GM18861 (cell line): ENCODE data around the gene BMX.

ENCODE experiments used
- ATAC-seq: cut with Tn5 transposase; IDR thresholded peaks from one replicate; pipeline ENCODE4 v1.9.1; 2021; ENCODE audit not compliant: unreplicated experiment

The BMX gene

DNA sequence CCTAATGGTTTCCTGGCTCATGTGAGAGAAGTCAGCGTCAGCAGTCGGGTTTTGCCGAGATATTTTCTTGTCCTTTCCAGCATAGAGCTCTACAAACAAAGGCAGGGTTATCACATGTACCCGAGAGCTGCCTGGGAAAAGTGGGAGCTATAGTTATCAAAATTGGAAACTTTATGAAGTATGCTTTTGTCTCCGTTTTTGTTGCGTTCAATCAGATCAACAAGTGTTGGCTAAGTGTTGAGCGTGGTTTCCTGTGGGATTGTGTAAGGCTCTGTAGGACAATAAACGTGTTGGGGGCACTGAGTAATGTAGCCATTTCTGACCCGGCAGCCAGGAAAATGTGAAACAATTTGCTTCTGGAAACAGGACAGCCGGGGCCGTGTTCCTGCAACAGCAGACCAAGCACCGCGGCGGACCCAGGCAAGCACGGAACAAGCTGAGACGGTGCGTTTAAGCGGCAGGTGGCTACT is at the start of gene BMX:
Gene BMX, plus strand, starts transcription at position 311 of the 470 bp plus-strand sequence. CDS start 7,547 bp downstream, outside the sequence.
- no peak for ATAC-seq

DNA sequence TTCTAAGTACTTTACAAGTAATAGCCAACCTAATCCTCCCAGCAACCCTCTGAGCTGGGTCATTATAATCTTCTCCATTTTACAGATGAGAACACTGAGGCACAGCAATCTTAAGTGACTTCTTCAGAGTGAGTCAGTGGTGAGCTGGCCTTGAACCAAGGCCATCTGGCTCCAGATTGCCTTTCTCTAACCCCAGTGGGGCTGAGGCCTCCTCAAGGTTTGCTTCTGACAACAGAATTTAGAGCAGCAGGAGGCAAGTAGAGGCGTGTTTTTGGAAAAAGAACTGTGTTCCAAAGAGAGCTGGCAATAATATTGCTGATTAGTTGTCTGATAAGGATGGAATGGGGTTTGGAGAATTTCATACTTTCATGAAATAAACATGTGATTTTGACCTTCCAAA is 48.7 kb upstream of the BMX start:
- ATAC-seq: no peak

DNA sequence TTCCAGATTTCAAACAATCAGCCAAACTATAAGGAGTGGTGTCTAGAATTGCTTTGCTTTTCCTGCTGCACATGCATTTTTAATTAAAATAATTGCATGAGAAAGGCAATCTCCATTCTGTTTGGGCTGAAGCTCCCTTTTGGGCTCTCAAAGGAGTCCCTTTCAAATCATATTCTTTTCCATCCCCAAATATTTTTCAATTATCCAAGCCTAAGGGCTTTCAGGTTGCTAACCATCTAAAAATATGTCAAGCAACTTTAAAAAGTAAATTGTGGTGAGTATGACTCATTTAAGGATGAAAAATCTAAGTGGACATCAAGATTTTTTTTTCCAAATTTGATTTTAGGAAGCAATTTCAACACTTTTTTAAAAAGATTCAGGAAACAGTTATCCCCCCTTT is 35.9 kb upstream of the BMX start:
- ATAC-seq: no peak

DNA sequence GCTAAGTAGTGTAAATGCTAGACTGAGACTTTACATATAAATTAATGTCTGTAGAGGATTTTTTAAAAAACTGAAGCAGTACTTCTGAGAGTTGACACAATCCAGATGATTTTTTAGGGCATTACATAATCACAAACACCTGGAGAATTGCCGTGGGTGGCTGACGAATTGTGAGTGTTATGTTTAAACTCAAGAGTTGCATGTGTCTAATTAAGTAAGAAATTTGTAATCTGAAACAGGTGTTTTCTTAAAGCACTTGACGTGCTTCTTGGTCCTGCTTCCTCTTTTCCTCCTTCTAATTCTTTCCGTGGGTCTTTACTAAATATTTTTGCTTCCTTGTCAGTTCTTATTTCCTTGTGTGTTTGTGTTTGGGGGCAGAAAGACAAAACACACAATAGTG is 35.3 kb upstream of the BMX start:
- ATAC-seq: peak; percentile 58

DNA sequence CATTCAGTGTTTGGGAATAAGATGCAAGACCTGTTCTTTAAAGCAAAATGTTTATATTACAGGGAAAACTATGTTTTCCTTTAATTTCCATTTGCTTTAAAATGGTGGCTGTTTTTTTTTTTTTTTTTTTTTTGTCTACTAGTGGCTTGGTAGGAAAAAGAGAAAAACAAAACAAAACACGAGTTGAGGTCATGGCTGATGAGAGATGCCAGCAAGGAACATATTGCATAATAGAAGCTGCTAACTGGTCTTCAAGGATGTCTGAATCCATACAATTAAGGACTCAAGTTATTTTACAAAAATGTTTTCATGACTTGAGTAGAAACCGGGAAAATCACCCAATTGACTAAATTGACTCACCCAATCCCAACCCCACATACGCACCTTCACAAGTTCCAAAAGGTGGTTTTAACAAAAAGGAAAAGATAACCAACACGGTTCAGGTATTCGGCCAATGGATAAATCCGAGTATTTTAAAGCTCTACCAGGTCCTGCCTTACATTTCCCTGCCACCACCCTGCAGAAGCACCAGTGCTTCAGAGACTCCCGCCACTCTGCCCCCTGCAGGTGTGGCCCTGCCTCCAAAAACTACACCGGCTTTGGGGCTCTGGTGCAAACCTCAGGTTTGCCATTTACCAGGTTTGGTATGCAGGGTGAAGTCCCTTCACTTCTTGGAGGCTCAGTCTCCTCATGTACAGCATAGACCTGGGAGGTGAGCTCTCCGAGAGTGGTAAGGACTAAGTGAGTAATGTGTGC is 34.5 kb upstream of the BMX start:
- no peak for ATAC-seq

DNA sequence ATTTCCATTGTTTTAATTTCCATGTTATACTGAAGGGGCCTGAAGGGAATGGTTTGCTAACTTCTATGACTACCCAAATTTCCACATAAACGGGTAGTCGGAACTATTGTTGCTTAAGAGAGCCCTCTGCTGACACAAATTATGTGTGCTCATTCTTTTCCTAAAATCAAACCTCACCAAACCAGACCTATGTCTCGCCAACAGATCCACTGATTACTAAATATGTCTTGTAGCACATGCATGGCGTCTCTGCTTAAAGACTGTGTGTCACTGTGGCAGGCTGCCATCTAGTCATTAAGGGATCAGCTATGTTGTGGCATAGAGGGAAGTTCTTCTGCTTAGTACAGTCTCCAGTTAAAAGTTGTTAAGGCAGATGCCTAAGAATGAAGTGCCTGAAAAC is 32.6 kb upstream of the BMX start:
- ATAC-seq: no peak

DNA sequence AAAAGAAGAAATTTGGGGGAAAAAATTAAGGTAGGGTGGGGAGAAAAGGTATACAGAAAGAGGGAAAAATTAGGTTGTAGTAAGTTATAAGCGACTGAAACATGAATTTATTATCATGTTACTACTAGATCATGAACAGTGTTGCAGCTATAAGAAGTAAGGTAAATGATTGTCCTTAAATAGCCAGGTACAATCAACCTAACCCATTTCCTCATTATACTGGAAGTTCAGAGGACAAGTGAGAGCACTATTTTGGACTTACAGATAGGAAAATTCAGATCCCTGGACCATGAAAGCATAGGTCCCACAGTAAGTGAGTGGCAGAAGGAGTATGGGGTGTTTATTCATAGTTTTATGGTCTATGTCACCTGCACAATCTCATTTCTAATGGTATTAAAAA is 31.0 kb upstream of the BMX start:
- no peak for ATAC-seq

DNA sequence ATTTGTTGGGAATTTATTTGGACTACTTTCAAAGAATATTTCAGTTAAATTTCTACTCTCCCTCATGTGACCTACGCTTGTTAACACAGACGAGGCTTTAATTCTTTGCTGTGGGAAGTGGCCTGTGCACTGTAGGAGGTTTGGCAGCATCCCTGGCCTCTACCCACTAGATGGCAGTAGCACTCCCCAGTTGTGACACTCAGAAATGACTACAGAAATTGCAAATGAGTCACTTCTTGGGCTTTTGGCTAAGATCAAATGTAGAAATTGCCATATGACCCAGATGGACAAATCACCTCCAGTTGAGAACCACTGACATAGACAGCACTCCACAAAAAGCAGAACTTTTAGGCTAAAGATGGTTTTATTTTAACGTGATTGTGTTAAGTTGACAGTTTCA is 29.6 kb upstream of the BMX start:
- peak; percentile 65 for ATAC-seq

DNA sequence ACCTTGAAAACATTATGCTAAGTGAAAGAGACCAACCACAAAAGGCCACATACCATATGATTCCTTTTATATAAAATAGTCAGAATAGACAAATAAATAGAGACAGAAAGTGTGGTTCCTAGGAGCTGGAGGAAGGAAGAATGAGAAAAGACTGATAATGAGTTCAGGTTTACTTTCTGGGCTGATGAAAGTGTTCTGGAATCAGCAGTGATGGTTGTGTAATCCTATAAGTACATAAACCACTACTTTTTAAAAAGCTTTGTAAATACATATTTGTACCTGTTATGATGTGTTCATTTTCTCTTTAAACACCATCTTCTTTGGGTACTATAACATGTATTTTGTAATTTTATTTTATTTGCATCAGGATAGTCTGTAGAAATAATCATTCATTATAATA is 28.1 kb upstream of the BMX start:
- no peak for ATAC-seq

DNA sequence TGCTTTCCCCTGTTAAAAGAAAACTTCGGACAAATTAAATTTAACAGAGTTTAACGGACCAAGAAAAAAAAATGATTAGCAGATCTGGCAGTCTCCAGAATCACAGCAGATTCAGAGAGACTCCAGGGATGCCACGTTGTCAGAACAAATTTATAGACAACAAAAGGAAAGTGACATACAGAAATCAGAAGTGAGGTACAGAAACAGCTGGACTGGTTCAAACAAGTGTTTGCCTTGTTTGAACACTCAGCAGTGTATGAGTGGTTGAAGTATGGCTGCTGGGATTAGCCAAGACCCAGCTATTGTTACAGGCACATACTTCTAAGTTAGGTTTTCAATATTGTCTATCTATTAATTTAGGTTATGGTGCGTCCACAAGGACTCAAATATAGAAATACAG is 26.6 kb upstream of the BMX start:
- no peak for ATAC-seq

DNA sequence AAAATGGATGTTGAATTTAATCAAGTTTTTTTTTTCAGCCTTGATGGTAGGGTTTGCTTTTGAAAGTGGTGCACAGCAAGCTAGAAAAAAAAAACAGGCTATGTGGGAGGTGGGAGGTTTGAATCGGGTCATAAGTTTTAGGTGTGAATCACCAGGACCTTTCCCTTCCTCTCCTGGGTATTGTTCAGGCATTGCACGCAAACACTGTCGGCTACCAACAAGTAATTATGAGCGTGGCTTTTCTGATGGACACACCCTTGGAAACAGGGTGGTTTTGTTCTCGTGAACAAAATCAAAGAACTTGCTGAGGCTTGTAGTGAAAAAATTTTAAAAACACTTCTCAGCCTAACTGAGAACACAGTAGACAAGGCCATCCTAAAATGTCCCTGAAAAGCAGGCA is 25.6 kb upstream of the BMX start:
- no peak for ATAC-seq

DNA sequence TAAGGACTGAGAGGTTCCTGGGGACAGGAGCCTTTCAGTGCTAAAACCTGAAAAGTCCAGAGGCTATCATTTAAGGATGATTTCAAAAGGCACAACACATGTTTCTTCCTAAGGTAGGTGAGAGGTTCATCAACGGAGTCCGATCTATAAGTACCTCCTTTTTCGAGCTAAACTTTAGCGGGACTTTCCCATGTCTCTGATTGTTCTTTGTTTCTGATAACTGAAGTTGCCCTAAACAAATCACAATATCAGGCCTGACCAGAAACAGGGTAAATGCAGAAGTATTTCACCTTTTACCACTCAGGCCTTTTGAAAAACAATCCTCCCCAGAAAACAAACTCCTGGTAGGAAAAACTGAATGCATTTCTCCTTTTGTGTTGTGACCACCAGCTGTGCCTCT is 25.1 kb upstream of the BMX start:
- ATAC-seq: no peak

DNA sequence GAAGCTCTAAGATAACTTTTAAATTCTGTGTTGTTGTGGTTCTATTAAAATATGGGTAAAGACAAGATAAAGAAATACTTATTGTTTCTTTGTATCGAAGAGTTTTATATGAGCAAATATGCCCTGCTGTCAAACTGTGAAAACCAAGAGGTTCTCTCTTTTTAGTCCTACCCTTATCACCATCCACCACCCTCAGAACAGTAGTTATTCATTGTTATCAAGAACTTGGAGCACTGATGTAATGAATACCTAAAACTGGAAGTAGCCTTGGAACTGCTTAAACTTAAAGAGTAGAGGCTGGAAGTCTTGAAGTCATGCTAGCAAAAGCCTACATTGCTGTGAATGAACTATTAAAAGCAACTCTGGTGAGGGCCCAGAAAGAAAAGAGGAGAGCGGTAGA is 16.7 kb upstream of the BMX start:
- ATAC-seq: no peak

DNA sequence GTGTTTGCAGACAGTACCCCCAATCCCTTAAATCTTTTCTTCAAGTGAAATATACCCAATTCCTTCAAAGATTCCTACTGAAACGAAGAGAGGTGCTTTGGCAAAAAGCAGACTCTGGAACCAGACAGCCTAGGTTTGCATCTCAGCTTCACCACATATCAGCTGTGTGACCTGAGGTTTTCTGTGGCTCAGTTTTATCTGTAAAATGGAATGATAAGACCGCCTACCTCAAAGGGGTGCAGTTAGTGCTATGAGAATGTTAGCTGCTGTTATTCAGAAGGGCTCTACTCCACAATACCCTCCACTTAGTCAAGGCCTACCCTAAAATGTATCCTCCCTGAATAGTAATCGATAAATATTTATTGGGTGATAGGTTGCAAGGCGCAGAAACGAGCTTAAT is 8.1 kb upstream of the BMX start:
- no peak for ATAC-seq

DNA sequence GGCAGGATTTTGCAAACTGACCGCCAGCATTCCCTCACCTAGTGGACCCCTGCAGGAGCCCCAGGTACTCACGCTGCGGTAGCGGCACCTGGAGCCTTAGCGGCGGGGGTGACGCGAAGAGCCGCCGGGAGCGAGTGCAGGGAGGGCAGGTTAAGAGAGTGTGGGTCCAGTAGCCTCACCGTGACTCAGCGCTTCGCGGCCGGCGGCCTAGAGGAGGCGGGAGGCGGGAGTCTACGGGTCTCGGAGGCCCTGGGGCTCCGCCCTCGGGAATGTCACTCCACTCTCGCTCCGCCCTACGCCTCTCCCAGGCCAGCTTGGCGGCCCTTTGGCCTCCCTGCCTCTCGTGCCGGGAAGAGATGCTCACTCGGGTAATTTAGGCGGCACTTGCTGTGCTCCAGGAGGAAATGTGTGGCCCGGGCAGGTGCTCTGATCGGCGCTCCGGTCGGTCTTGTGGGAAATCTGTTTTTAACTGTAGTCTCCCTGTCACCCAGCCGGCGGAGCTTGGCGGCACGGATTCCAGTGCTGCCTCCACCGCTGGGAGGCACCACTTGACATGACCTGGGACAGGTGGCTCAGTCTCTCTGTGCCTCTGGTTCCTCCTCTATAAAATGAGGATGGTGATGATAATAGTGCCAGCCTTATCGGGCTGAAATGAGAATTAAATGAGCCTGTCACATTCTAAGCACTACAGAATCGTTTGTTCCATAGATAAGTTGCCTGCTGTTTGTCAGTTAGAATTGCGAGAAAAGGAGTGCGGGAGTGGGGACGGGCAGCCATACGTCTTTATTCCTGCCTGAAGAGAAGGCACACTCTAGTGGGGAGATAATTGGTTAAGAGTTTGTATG is 7.3 kb upstream of the BMX start, which contains the start of gene PIR:
Gene PIR, minus strand, starts transcription at position 216 of the 845 bp plus-strand sequence. CDS start 2,076 bp downstream, outside the sequence.
- peak; percentile 91 for ATAC-seq

DNA sequence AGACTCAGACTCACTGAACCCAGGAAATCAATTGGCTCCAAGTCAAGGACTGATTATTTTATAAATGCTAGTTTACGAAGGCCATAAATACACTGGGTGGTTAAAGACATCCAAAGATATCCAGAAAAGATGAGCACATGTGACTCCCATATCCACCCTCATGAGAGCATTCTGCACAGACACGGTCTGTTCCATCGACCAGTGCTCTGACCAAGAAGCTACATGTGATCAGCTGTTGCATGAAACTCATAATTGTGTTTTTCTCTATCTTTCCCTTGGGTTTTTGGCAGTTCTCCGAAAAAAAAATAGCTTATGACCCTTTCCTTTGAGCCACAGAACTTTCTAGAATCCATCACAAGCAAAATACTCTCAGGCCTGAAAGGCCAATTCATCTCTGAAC is 4.8 kb upstream of the BMX start:
- no peak for ATAC-seq

DNA sequence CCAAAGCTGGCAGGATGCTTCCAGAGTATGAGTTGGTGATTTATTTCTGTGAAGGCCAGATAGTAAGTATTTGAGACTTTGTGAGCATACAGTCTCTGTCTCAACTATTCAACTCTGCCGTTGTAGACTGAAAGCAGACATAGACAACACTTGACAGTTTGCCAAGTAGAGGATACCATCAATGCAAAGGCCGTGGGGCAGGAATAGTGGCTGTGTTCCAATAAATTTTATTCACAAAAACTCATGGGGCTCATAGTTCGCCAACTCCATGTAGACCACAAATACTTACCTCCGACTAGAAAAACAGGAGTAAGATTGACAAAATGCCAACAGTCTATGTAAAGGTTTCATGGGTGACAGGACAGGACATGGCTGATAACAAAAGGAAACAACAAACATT is 3.8 kb upstream of the BMX start:
- no peak for ATAC-seq

DNA sequence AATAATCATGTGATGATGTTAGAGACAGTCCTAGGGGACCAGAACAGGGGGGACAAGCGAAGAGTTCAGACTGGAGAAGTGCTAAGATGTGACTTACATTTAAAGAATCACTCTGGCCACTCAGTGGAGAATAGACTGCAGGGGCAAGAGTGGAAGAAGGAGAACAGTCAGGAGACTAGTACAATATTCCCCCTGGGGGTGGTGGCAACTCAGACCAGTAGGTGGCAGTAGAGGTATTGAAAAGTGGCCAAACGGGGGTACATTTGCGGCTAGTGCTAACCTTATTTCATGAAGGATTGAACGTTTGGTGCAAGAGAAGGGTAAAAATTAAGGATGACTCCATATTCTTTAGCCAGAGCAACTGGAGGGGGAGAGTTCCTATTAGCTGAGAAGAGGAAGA is 2.7 kb upstream of the BMX start:
- no peak for ATAC-seq

DNA sequence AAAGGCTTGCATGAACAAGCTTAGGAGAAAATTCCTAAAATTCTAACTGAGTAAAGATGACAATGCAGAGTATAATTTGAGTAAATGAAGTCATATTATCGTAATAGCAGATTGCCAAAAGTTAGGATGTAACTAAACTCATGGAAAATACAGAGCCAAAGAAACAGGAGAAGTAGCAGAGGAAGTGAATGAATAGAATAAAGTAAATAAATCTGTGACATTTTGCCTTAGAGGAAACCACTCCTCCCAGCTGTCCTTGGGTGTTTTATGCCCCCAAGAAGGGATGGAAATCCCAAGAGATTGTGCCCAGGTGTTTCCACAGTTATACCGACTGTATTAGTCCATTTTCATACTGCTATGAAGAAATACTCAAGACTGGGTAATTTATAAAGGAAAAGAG is 1.9 kb upstream of the BMX start:
- no peak for ATAC-seq

DNA sequence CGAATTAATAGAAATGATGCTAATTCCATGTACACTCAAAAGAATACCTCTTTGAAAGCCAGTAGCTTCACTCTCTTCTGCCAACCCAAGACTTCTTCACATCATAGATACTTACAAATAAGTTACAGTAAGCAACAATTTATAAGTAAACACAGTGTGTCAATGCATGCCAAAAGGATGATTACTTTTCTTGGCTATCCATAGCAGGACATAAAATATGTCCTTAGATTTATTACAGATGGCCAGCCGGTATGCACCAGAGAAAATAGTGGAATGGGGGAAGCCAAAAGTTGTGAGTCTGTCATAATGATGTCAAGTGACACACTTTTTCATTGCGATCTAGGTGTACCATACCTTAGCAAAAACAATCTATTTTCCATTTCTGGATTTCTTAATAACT is 631 bp upstream of the BMX start:
- no peak for ATAC-seq

DNA sequence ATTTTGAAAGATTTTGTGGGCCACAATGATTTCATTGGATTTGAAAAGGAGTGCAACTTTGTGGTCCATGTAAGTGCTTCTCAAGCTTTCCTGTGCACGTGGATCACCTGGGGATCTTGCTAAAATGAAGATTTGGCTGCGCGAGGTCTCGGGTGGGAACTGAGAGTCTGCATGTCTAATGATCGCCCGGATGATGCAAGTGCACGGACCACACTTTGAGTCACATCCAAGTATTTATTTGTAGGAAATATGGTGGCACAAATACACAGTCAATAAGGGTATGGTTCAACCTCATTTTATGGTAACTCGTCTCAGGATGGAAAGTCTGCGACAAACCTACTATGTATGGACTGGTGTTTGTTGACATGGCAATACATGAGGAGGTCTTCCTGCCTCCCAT is 899 bp downstream of the BMX start:
- no peak for ATAC-seq

DNA sequence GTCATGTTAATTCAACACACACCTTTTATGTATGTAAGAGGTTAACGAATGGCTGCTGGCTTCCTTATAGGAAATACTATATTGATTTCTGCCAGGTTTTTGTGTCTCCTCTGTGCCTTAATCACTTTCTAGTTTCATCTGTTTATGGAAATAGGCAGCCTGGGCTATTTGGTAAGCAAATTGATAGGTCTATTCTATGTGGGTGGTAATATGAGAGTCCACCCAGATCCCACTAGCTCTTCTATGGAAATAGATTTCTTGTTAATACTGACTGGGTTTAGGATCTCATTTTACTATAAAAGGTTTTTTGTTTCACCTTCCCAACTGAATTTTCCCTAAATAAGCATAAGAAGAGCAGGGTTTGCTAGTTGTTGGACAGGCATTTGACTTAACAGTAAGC is 4.1 kb downstream of the BMX start:
- ATAC-seq: no peak
